H9 (cell line): ENCODE results near the gene DTWD2. TPM values are rescaled to one million over a fixed set of nuclear protein-coding genes. Genes with fewer than 3 reads are reported as not detected.

ENCODE experiments used
- DNase-seq: peaks from one replicate; pipeline ENCODE4 v3.0.0-alpha.2; 2017
- H2AFZ ChIP-seq: one replicate; pipeline ENCODE4 v1.6.1; 2013; ENCODE audit warnings: mild to moderate bottlenecking, low read length, control low read depth, moderate library complexity
- H2AK5ac ChIP-seq: 2 replicates; pipeline ENCODE4 v1.6.1; 2013; ENCODE audit warnings: low read length, control low read depth, mixed read lengths; ENCODE audit not compliant: insufficient read length
- H2BK120ac ChIP-seq: one replicate; pipeline ENCODE4 v1.6.1; 2013; ENCODE audit warnings: low read depth, mild to moderate bottlenecking, low read length, control low read depth, inconsistent platforms; ENCODE audit not compliant: poor library complexity, severe bottlenecking
- H2BK12ac ChIP-seq: 2 replicates; pipeline ENCODE4 v1.6.1; 2013; ENCODE audit warnings: low read length, control low read depth, mixed read lengths, low read depth; ENCODE audit not compliant: insufficient read length
- H2BK15ac ChIP-seq: 2 replicates; pipeline ENCODE4 v1.6.1; 2013; ENCODE audit warnings: low read depth, low read length, control low read depth
- H2BK20ac ChIP-seq: one replicate; pipeline ENCODE4 v1.6.1; 2013; ENCODE audit warnings: low read depth, mild to moderate bottlenecking, low read length, control low read depth, inconsistent platforms; ENCODE audit not compliant: poor library complexity, severe bottlenecking
- H2BK5ac ChIP-seq: 2 replicates; pipeline ENCODE4 v1.6.1; 2013; ENCODE audit warnings: low read length, control low read depth, mixed read lengths; ENCODE audit not compliant: insufficient read length
- H3K14ac ChIP-seq: 2 replicates; pipeline ENCODE4 v1.6.1; 2013; ENCODE audit warnings: low read length, control low read depth; ENCODE audit not compliant: insufficient read depth
- H3K18ac ChIP-seq: 2 replicates; pipeline ENCODE4 v1.6.1; 2013; ENCODE audit warnings: low read depth, mild to moderate bottlenecking, mixed read lengths, low read length, control low read depth; ENCODE audit not compliant: insufficient read length
- H3K23ac ChIP-seq: 2 replicates; pipeline ENCODE4 v1.6.1; 2013; ENCODE audit warnings: low read length, control low read depth, mixed read lengths, low read depth; ENCODE audit not compliant: insufficient read length
- H3K23me2 ChIP-seq: 2 replicates; pipeline ENCODE4 v1.6.1; 2013; ENCODE audit warnings: low read depth, mild to moderate bottlenecking, mixed read lengths, low read length, control low read depth; ENCODE audit not compliant: insufficient read length, poor library complexity, severe bottlenecking
- H3K27ac ChIP-seq: 2 replicates; pipeline ENCODE4 v1.5.1; 2013; ENCODE audit warnings: low read length, control low read depth, mixed read lengths, low read depth; ENCODE audit not compliant: insufficient read length
- H3K27me3 ChIP-seq: 2 replicates; pipeline ENCODE4 v1.6.1; 2013; ENCODE audit warnings: low read length, control low read depth, inconsistent platforms; ENCODE audit not compliant: insufficient read depth
- H3K4ac ChIP-seq: 2 replicates; pipeline ENCODE4 v1.6.1; 2013; ENCODE audit warnings: low read depth, mild to moderate bottlenecking, control low read depth, inconsistent platforms, low read length, moderate library complexity
- H3K4me1 ChIP-seq: 2 replicates; pipeline ENCODE4 v1.6.1; 2013; ENCODE audit warnings: low read length, control low read depth, inconsistent platforms; ENCODE audit not compliant: insufficient read depth
- H3K4me2 ChIP-seq: 2 replicates; pipeline ENCODE4 v1.6.1; 2013; ENCODE audit warnings: low read length, control low read depth, mixed read lengths; ENCODE audit not compliant: insufficient read length, insufficient read depth
- H3K56ac ChIP-seq: 2 replicates; pipeline ENCODE4 v1.6.1; 2013; ENCODE audit warnings: low read depth, mild to moderate bottlenecking, mixed read lengths, low read length, control low read depth; ENCODE audit not compliant: insufficient read length
- H3K79me1 ChIP-seq: 2 replicates; pipeline ENCODE4 v1.6.1; 2013; ENCODE audit warnings: low read depth, mild to moderate bottlenecking, moderate library complexity, low read length, control low read depth, inconsistent platforms; ENCODE audit not compliant: insufficient read depth, poor library complexity, severe bottlenecking
- H3K79me2 ChIP-seq: 2 replicates; pipeline ENCODE4 v1.6.1; 2013; ENCODE audit warnings: low read length, control low read depth, inconsistent platforms; ENCODE audit not compliant: insufficient read depth
- H3K9ac ChIP-seq: 2 replicates; pipeline ENCODE4 v1.6.1; 2013; ENCODE audit warnings: low read length, control low read depth, mixed read lengths; ENCODE audit not compliant: insufficient read length; ENCODE audit errors: extremely low read depth
- H3K9me3 ChIP-seq: one replicate; pipeline ENCODE4 v1.6.1; 2013; ENCODE audit warnings: low read depth, low read length, inconsistent platforms; ENCODE audit not compliant: control insufficient read depth
- H3T11ph ChIP-seq: one replicate; pipeline ENCODE4 v1.6.1; 2013; ENCODE audit warnings: mild to moderate bottlenecking, low read length, control low read depth, inconsistent platforms
- H4K20me1 ChIP-seq: one replicate; pipeline ENCODE4 v1.6.1; 2013; ENCODE audit not compliant: control insufficient read depth, insufficient read length, insufficient read depth
- H4K5ac ChIP-seq: 2 replicates; pipeline ENCODE4 v1.6.1; 2013; ENCODE audit warnings: low read depth, mild to moderate bottlenecking, mixed read lengths, low read length, control low read depth; ENCODE audit not compliant: insufficient read length
- H4K8ac ChIP-seq: replicated peaks from 2 replicates; pipeline ENCODE4 v1.6.1; 2013; ENCODE audit warnings: low read length, control low read depth, mixed read lengths, low read depth; ENCODE audit not compliant: insufficient read length
- H4K91ac ChIP-seq: 2 replicates; pipeline ENCODE4 v1.6.1; 2013; ENCODE audit warnings: low read depth, mild to moderate bottlenecking, moderate library complexity, mixed read lengths, low read length, control low read depth; ENCODE audit not compliant: insufficient read length
- H3K27ac Mint-ChIP-seq, 3 experiments: 2 replicates in 2 of 3; 3 replicates in 1 of 3; pipeline ENCODE4 v1.8.0; 2020 to 2021; ENCODE audit warnings: mixed read lengths in 3 of 3, mild to moderate bottlenecking in 1 of 3, moderate library complexity in 1 of 3
- H3K27me3 Mint-ChIP-seq: 2 replicates; pipeline ENCODE4 v1.8.0; 2021; ENCODE audit warnings: low read depth, mild to moderate bottlenecking, moderate library complexity, mixed read lengths
- H3K36me3 Mint-ChIP-seq, 3 experiments: 2 replicates in 2 of 3; 3 replicates in 1 of 3; pipeline ENCODE4 v1.8.0; 2020 to 2021; ENCODE audit warnings: low read depth in 3 of 3, mixed read lengths in 3 of 3; ENCODE audit not compliant: insufficient read depth in 1 of 3
- H3K4me1 Mint-ChIP-seq, 2 experiments: 2 replicates each; pipeline ENCODE4 v1.8.0; 2020; ENCODE audit warnings: mixed read lengths in 2 of 2
- H3K4me3 Mint-ChIP-seq, 2 experiments: 2 replicates in 1 of 2; 3 replicates in 1 of 2; pipeline ENCODE4 v1.8.0; 2020 to 2021; ENCODE audit warnings: mild to moderate bottlenecking in 2 of 2, mixed read lengths in 2 of 2, moderate library complexity in 1 of 2
- H3K9me3 Mint-ChIP-seq, 2 experiments: 2 replicates in 1 of 2; 3 replicates in 1 of 2; pipeline ENCODE4 v1.8.0; 2020; ENCODE audit warnings: mild to moderate bottlenecking in 2 of 2, mixed read lengths in 2 of 2, moderate library complexity in 1 of 2
- CTCF ChIP-seq: fragments of 200-600 bp; sonication (generic); conservative IDR thresholded peaks from 3 replicates; pipeline ENCODE4 v1.8.0; 2021; ENCODE audit warnings: antibody characterized with exemption, mild to moderate bottlenecking
- WGBS: extraction: QIAGEN DNeasy Blood & Tissue Kit; methylation state at CpG from one replicate; pipeline ENCODE4 v1.1.7; 2013; ENCODE audit warnings: missing lambda C conversion rate, low lambda C conversion rate, mixed read lengths; ENCODE audit not compliant: insufficient read length; ENCODE audit errors: extremely low coverage; 5-methylcytosine and 5-hydroxymethylcytosine counted together
- total RNA-seq: library from RNA; stranded (reverse); gene quantifications from 2 replicates; pipeline ENCODE4 v1.2.1, GENCODE V29; 2021

Gene DTWD2
- total RNA-seq, 1 experiment from 2014 or later: 10.8 TPM

DNA sequence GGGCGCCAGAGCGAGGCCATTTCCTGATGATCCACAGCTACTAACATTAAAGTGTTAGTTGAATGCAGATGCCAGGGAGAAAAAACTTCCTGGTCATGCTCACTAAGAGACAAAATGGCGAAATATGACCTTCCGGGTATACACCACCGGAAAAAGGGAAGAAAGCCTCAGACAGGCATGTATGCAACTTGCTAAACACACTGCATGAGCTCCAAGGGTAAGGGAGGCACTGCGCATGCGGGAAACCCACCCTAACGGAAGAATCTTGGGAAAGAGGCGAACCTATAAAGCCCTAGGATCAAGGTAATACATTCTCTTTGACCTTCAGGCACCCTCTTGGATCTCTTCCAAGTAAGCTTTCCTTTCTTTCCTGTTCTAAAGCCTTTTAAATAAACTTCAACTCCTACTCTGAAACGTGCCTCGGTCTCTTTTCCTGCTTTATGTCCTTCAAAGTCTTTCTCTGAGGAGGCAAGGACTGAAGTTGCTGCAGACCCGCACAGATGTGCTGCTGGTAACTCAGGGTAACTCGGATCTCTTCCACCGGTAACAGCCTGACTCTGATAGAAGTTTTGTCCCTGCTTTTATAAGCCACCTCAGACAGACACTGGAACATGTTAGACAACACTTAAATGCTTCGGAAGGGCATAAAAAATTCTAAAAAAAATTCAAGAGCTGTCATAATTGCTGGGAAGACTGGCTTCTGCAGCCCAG lies 64.9 kb downstream of the DTWD2 start:
- no peak overlapping the region for H3K23ac ChIP-seq
- Mint-ChIP-seq H3K4me3 (no peak overlapping the region), H3K9me3 (no peaks in the 10 kb centered on the region; a peak in 1 of 5 replicates), H3K36me3 (peaks cover 2 to 11% (median 8%) of the 10 kb centered on the region in 3 experiments; a peak in 5 of 7 replicates), H3K27me3 (no peaks in the 10 kb centered on the region), H3K4me1 (peaks cover 19 to 29% of the 10 kb centered on the region in 2 experiments), H3K27ac (peak overlapping the region; percentile 42 to 91 (median 70); a peak in 5 of 7 replicates)
- H3K27me3 ChIP-seq: no peaks in the 10 kb centered on the region
- H4K5ac ChIP-seq: no peak overlapping the region
- no peak overlapping the region for H2BK20ac ChIP-seq
- no peak overlapping the region for H3K4me2 ChIP-seq
- no peak overlapping the region for H2BK15ac ChIP-seq
- no peaks in the 10 kb centered on the region for H3K79me2 ChIP-seq
- no peak overlapping the region for H2BK5ac ChIP-seq
- H3K9ac ChIP-seq: no peak overlapping the region
- H3K9me3 ChIP-seq: no peaks in the 10 kb centered on the region
- no peaks in the 10 kb centered on the region for H3K79me1 ChIP-seq
- DNase-seq: no peak
- peaks cover 4% of the 10 kb centered on the region; the same call in 1 of the 2 replicates for H3K4me1 ChIP-seq
- TF ChIP-seq CTCF: no peak
- no peak overlapping the region for H3K56ac ChIP-seq
- H2BK12ac ChIP-seq: no peak overlapping the region
- no peak overlapping the region for H4K91ac ChIP-seq
- no peak overlapping the region for H3K14ac ChIP-seq
- no peak overlapping the region for H3K27ac ChIP-seq
- no peak overlapping the region for H2AK5ac ChIP-seq
- no peak overlapping the region for H2AFZ ChIP-seq
- no peak overlapping the region for H2BK120ac ChIP-seq
- no peak overlapping the region for H3K4ac ChIP-seq
- H4K20me1 ChIP-seq: no peaks in the 10 kb centered on the region
- no peak overlapping the region for H3K18ac ChIP-seq
- no peaks in the 10 kb centered on the region for H3K23me2 ChIP-seq
- no peak overlapping the region for H3T11ph ChIP-seq
- no peak overlapping the region for H4K8ac ChIP-seq
- no CpG with 5 or more reads among the region's 15 CpGs for WGBS
